ENCODE data around the gene DUOX1.

The DUOX1 gene

DNA sequence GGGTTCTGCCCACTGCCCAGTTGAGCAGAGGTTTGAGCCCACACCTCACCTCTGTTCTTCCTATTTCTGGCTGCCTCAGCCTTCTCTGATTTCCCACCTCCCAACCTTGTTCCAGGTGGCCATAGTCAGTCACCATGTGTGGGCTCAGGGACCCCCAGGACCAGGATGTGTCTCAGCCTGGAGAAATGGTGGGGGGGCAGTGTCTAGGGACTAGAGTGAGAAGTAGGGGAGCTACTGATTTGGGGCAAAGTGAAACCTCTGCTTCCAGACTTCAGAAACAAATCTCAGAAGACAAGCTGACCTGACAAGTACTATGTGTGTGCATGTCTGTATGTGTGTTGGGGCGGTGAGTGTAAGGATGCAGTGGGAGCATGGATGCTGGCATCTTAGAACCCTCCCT is 35.1 kb downstream of the DUOX1 start:
- in situ Hi-C loops (cut with MboI; ENCODE audit: low sequenced_read_pairs): loop anchor here (25.0 kb wide), 1 partner anchor 447 kb away; no protein-coding TSS in a partner anchor

GRCh38 chr15:45165536-45165935 is 35.7 kb downstream of the DUOX1 start:
- in situ Hi-C loops (cut with MboI; ENCODE audit: low sequenced_read_pairs): loop anchor here (25.0 kb wide), 1 partner anchor 447 kb away; no protein-coding TSS in a partner anchor

- in situ Hi-C loops (cut with MboI; ENCODE audit: low sequenced_read_pairs): loop anchor here (25.0 kb wide), 1 partner anchor 445 kb away; no protein-coding TSS in a partner anchor
Observed at GRCh38 chr15:45166834-45167630, 37.2 kb downstream of the DUOX1 start.

DNA sequence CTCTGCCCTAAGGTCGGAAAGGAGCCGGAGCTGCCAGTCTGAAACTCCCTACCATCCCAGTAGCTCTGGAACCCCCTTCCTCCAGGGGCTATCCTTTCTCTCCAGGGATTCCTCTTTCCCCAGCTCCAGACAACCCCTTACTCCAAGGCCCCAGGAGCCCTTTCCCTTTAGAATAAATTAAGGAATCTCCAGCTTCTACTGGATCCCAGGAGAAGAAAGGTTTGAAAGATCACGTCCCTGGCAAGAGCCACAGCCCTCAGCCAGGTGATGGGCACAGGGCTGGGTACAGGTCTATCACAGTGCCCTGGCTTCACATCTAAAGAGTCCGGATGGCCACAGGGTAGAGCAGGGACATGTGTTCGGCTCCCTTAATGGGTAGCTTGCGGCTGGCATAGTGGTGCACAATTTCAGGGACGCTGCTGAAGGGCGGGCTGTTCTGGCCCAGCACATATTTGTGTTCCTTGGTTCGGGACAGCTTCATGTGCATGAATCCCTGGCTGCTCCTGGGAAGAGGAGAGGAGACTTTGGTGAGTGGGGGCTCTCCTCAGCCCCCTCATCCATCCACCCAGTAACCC is 37.9 kb downstream of the DUOX1 start:
- in situ Hi-C loops (cut with MboI; ENCODE audit: low sequenced_read_pairs): loop anchor here (25.0 kb wide), 1 partner anchor 445 kb away; no protein-coding TSS in a partner anchor

- in situ Hi-C loops (cut with MboI; ENCODE audit: low sequenced_read_pairs): loop anchor here (25.0 kb wide), 1 partner anchor 444 kb away; no protein-coding TSS in a partner anchor
Observed at GRCh38 chr15:45168286-45168685, 38.5 kb downstream of the DUOX1 start.

GRCh38 chr15:45168751-45169551 is 39.2 kb downstream of the DUOX1 start:
- in situ Hi-C loops (cut with MboI; ENCODE audit: low sequenced_read_pairs): loop anchor here (25.0 kb wide), 1 partner anchor 443 kb away; no protein-coding TSS in a partner anchor

GRCh38 chr15:45169608-45170480 is 40.0 kb downstream of the DUOX1 start:
- in situ Hi-C loops (cut with MboI; ENCODE audit: low sequenced_read_pairs): loop anchor here (25.0 kb wide), 1 partner anchor 442 kb away; no protein-coding TSS in a partner anchor

DNA sequence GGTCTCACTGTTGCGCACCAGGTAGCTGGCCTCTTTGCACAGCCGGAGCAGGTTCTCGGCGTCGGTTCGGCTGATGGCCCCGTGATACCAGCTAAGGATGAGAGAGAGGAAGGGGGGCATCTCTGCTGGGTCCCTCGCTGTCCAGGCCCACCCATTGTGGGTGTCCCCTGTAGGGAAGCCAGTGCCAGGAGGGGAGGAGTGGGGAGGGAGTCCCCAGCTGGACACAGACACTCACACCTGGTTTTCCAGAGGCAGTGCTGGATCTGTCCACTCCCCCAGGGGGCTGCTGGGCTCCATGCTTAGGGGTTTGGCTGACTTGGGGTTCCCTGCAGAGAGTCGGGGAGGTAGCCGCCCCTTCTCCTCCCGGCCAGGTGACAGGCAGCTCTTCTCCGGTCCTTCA is 42.1 kb downstream of the DUOX1 start:
- in situ Hi-C loops (cut with MboI; ENCODE audit: low sequenced_read_pairs): loop anchor here (25.0 kb wide), 1 partner anchor 440 kb away; no protein-coding TSS in a partner anchor

DNA sequence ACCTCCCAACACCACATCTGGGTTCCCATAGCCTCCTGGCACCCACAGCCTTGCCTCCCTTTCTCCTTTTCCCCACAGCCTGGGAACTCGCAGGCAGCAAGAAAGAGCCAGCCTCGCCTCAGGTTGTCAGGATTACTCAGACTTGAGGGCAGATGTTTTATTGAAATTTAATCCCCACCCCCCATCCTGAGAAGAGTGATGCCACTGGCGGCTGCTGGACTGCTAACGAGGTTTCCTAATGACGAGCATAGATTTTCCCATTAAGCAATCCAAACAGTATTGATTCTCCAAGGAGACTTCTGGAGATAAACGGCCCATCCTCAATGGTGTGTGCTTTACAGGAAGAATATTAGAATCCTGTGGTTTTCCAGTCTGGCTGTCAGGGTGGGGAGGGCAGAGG is 44.3 kb downstream of the DUOX1 start:
- in situ Hi-C loops (cut with MboI; ENCODE audit: low sequenced_read_pairs): loop anchor here (25.0 kb wide), 1 partner anchor 438 kb away; no protein-coding TSS in a partner anchor

- in situ Hi-C loops (cut with MboI; ENCODE audit: low sequenced_read_pairs): loop anchor here (25.0 kb wide), 1 partner anchor 438 kb away; no protein-coding TSS in a partner anchor
Observed at GRCh38 chr15:45174577-45174976, 44.8 kb downstream of the DUOX1 start.

GRCh38 chr15:45177285-45177684 is 47.5 kb downstream of the DUOX1 start:
- in situ Hi-C loops (cut with MboI; ENCODE audit: low sequenced_read_pairs): no loop called here

DNA sequence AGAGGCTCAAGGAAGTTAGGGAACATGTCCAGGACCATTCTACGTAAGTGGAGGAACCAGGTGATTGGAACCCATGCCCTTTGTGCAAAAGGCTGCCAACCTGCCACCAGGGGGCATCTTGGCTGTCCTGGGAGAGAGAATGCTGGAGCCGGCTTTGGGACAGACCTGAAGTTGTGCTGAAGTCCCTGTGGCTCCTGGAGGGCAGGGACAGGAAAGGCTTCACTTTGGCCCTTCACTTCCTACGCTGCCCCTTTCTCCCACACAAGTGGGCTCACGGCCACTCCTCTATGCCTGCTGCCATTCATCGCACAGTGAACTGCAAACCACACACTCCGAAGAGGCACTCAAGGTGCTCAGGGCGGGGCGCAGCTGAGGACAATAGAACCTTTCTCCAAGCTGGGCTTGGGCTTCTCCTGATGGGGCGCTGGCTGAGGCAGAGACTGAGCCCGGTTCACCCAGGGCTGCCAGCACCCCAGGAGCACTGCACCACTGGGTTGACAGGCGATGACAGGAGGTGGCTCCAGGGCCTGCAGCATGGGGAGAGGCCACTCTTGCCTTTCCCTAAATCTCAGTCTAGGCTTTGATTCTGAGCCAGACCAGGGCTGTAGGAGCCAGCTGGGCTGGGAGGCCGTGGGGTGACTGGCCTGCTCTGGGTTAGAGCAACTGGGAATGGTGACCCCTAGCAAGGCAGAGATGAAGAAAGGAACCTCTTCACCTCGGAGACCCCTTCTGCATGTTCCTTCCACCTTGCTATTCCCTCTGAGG is 49.6 kb downstream of the DUOX1 start:
- in situ Hi-C loops (cut with MboI; ENCODE audit: low sequenced_read_pairs): no loop called here

DNA sequence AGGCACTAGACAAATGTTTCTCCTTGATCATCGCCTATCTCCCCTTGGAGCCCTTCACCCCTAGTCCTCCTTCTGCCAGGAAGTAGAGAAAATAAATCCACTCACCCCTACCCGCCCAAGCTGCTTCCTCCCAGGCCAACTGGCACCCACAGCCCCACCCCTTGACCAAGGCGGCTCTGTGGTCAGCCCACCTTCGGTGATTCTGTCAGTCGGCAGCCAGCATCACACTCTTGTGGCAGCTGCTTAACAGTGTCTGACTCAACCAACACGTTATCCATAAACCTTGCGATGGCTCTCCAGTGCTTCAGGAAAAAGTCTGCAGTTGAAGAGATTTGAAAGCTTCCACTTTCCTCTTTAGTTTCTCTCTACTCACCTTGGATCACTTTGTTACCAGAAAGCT is 50.4 kb downstream of the DUOX1 start:
- in situ Hi-C loops (cut with MboI; ENCODE audit: low sequenced_read_pairs): no loop called here

DNA sequence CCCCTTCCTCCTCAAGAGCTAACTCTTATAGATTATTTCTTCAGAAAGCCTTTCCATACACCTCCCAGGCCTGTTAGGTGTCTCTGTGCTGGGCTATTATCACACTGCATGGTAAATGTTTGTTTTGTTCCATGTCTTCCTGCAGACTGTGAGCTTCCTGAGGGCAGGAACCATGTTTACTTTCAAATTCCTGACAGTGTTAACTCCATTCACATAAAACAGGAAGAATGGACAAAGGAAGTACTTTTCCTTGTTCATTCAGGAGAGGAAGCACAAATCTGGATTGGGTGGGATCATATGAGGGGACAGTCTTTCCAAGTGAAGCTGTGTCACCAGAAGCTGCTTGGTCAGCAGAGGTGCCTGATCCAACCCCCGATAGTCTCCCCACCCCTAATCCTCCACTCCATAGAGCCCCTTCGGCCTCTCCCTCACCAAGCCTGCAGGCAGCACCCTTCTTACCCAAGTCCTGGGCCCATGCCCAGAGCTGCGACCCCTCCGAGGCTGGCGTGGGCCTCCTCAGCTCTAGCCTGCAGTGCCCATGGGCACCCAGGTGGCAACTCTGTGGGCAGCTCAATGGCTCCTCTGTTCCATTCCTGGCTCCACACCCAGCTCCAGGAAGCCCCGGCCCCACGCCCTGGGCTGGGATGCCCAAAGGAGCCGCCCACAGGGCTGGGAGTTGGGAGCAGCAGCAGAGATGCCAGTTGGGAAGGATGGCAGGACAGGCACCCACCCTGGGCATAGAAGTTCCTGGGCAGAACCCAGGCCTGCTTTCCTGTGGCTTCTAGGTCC is 51.0 kb downstream of the DUOX1 start:
- in situ Hi-C loops (cut with MboI; ENCODE audit: low sequenced_read_pairs): no loop called here

DNA sequence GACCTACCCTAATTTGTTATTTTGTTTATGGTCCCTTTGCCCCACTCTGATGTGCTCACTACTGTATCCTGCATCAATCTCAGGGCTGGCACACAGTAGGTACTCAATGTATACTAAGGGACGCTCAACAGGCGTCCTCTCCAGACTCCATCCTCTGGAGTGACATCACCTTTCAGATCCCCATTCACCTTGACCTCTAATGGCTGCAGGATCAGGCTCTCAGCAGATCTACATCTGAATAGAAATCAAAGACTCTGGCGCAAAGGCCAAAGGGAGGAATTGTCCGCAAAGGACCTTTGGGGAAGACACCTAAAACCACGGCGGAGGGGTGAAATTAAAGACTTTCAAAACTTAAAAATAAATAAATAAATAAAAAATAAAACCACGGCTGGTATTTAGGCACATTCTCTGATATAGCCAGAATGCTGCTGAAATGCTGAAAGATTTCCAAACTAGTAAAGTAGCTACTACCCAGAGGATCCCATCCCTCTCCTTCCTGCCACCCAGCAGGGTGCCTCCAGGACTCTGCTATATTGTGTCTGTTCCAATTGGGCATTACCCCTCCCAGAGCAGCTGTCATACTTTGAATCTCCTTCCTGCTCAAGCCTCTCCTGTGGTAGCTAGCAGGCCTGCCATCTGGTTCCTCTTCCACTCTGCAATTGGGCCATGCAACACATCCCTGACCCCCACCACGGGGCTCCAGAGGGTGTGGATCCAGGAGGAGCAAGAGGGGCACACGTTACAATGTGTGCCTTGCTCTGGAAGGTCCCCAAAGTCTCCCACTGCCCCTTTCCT is 51.9 kb downstream of the DUOX1 start:
- in situ Hi-C loops (cut with MboI; ENCODE audit: low sequenced_read_pairs): no loop called here

DNA sequence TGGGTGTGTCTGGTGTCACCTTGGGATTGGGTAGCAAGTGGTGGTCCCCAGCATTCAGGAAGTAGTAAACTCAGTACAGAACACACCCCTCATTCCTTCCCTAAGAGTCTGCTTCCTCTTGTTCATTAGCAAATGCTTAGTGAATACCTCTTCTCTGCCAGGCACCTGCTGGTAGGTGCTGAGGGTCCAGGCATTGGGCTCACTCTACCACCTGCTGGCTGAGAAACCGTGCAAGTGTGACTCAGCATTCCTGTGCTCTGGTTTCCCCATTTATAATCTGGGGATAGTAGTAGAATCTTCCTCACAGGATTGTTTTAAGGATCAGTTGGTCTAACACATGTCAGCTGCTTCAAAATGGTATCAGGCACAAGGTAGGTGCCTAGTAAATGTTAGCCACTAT is 53.2 kb downstream of the DUOX1 start:
- in situ Hi-C loops (cut with MboI; ENCODE audit: low sequenced_read_pairs): no loop called here

GRCh38 chr15:45183511-45183910 is 53.7 kb downstream of the DUOX1 start:
- in situ Hi-C loops (cut with MboI; ENCODE audit: low sequenced_read_pairs): no loop called here

- in situ Hi-C loops (cut with MboI; ENCODE audit: low sequenced_read_pairs): no loop called here
Observed at GRCh38 chr15:45184562-45185041, 54.8 kb downstream of the DUOX1 start.

Data from HL-60/S4 (cell line).